ENCODE data around the gene TRIM26.
"Not testable (repeated sequence)": the region's sequence is repeated elsewhere in the genome, so short reads cannot be mapped to it uniquely, and the experiment has no call there.

Gene TRIM26

GRCh38 chr6:30154709-30155519, 58.3 kb downstream of the TRIM26 start:
- no peak for DNase-seq (ENCODE audit: low spot score)

DNA sequence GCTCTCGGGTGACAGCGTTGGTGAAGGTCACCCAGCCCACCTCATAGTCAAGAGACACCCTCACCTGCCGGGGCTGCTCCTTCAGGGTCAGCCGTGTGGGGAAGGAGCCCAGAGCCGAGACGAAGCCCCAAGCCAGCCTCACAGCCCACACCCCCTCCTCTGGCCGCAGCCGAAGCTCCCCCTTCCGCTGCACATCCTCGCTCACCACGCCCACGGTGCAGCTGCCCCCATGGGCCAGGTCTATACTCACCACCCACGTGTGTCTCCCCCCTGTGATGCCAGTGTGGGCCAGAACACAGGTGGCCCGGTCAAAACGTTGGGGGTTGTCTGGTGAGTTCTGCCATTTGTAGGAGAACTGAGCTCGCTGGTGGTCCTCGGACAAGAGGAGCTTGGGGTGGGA, 59.1 kb downstream of the TRIM26 start:
- no peak for DNase-seq (ENCODE audit: low spot score)

DNA sequence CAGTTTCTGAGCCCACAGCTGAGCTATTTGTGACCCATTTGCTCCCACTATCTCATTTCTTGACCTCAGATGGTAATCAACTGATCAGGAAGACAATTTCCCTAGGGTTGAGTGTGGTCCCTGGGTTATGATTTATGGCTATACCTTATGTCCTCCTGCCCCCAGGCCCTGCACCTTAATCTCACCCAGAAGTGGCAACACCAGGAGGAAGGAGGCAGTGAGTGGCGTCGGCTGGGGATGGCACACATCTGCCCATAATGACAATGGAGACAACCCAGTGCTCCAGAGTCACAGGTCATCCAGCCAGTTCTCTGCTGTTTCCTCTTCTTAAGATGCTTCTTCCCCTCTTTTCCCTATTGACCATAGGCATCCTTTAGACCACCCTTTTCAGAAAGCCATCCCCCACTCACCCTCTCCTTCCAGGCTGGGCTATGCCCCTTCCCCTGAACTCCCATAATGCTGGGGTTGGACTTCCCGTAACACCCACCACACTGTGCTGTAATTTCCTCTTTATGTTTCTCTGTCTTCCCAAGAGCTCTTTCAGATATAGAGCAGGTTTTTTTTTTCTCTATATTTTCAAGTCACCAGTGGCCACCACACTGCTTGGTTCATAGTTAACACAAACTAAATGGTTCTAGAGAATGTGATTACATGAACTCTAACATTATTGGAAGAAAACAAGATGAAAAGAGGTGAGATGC, 60.1 kb downstream of the TRIM26 start:
- no peak for DNase-seq (ENCODE audit: low spot score)

DNA sequence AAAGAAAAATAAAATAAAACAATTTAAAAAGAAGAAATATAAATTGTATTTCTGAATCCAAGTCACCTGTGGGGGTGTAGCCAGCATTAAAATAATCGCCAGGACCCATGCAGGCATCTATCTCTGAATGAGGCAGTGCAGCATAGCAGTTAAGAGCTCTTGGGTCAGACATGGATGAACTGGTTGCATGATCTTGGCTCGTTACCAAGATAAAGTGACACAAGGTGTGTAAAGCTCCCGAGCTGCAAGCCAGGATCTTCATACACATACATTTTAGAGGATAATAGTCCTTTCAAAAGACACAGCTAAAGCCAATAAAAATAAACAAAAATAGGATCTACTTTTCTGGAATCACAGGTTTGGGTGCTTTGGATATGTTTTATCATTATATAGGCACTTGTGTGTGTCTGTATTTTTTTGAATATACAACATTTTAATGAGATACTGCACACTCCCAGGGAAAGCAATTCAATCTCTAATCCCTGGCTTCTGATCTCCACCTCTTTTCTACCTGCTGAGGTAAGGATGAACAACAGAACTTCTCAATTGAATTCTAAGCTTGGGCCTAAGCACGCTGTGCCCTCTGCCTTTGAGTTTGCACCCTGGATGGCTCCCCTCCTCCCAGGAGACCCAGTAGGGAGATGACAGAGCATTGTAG, 61.1 kb downstream of the TRIM26 start:
- no peak for DNase-seq (ENCODE audit: low spot score)

GRCh38 chr6:30151580-30151979, 61.6 kb downstream of the TRIM26 start:
- no peak for DNase-seq (ENCODE audit: low spot score)

DNA sequence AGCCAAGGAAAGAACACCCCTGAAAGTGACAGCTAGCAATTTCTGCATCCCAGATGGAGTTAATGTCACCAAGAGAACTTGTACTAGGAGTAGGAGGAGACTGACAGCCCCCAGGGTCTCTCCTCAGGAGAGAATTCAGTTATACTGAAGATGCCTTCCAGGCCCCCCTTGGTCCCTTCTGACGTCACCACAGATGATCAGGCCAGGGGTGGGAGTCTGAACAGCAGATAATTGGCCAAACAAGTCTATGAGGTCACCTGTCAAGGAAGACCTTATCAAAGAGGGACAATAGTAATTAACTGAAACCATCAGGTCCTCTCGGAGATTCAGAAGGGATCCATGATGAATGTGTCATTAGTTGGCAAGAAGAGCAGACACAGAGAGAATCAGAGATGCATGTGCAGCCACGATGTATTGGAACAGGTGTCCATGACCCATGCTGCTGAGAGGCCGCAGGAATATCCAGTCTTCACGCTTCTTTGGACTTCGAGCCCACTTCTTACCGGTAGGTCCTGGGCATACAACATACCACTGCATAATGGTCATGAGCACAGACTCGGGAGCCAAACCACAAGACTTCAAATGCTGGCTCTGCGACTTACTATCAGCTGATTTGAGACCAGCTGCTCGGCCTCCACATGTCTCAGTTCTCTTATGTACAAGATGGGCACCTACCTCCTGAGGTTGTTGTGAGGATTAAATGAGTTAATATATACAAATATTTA, 62.4 kb downstream of the TRIM26 start:
- no peak for DNase-seq (ENCODE audit: low spot score)

- DNase-seq (ENCODE audit: low spot score): no peak
Measured at GRCh38 chr6:30149858-30150550, 63.2 kb downstream of the TRIM26 start.

- DNase-seq (ENCODE audit: low spot score): no peak
Measured at GRCh38 chr6:30149234-30149633, 64.0 kb downstream of the TRIM26 start.

- no peak for DNase-seq (ENCODE audit: low spot score)
Measured at GRCh38 chr6:30147096-30147495, 66.1 kb downstream of the TRIM26 start.

DNA sequence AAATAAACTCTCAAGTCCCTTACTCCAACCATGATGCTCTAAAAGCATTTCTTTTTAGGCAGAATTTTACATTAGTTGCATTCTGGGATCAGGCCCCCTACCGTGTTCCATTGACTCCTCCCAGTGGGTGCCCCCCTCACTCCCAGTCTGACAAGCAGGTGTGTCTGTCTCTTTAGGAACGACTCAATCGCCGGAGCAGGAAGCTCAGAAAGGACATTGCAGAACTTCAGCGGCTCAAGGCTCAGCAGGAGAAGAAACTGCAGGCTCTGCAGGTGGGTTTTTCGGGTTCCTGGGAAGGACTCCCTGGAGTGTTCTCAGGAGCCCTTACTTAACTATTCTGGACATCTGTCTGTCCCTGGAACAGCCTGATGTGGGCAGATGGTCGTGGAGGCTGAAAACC, 67.4 kb downstream of the TRIM26 start:
- no peak for DNase-seq (ENCODE audit: low spot score)

GRCh38 chr6:30144811-30145210, 68.4 kb downstream of the TRIM26 start:
- no peak for DNase-seq (ENCODE audit: low spot score)

DNA sequence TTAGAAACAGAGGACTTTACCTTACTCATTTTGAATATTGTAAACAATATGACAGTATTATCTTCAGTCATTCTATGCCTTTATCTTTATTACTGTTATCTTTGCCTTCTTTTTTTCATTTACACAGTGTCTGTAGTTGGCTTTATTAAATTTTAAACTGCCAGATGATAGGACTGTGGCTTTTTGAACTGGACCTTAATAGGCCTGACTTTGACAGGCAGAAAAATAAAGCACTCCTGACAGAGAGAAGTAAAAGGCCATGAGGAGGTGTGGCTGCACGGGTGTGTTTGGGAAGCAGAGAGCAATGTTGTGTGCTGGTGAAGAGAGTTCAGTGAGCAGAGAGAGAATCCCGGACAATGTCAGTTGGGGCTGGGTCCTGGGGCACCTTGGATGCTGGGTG, 69.4 kb downstream of the TRIM26 start:
- peak; percentile 74 for DNase-seq (ENCODE audit: low spot score)

- no peak for DNase-seq (ENCODE audit: low spot score)
Measured at GRCh38 chr6:30142665-30143064, 70.5 kb downstream of the TRIM26 start.

GRCh38 chr6:30140240-30140639, 73.0 kb downstream of the TRIM26 start:
- not testable (repeated sequence) for DNase-seq (ENCODE audit: low spot score)

GRCh38 chr6:30136570-30137286, 76.5 kb downstream of the TRIM26 start:
- DNase-seq (ENCODE audit: low spot score): no peak

DNA sequence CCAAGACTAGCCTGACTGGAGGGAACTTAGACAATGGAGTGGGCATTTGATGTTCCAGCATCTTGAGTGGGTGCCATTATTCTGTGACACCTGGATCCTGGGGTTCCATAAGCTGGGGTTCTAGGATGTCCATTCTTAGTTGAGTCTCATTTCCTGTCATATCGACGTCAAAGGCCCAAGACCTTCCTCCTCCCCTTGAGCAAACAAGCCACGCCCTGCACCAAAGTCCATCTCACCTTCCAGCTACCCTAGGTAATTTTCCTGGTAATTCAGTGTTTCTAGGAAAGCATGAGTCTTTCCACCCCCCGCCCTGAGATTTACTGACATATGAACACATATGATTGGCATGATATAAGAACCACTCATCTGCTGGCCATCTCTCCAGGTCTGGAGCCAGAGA, 77.4 kb downstream of the TRIM26 start, which contains the start of gene TRIM40:
TSS of gene TRIM40 (plus strand) at position 384 of the 400 bp plus-strand sequence. CDS start 897 bp downstream, outside the sequence.
- no peak for DNase-seq (ENCODE audit: low spot score)

GRCh38 chr6:30135147-30135546, 78.1 kb downstream of the TRIM26 start:
- no peak for DNase-seq (ENCODE audit: low spot score)
